Fibroblast of villous mesenchyme (primary cell): ENCODE measurements around the gene NKX1-2. TPM values are rescaled to one million over a fixed set of nuclear protein-coding genes. Genes with fewer than 3 reads are reported as not detected.

Experiments
- DNase-seq: peaks from one replicate; pipeline ENCODE4 v3.0.0-alpha.2; 2010; ENCODE audit warnings: low read depth
- H3K4me3 ChIP-seq: 2 replicates; pipeline ENCODE4 v1.5.1; 2011; ENCODE audit warnings: low read depth, mild to moderate bottlenecking, low read length
- CTCF ChIP-seq: IDR thresholded peaks from 2 replicates; pipeline ENCODE4 v1.5.1; 2012; ENCODE audit warnings: low read depth, mild to moderate bottlenecking, low read length; ENCODE audit not compliant: insufficient read depth
- total RNA-seq: library from RNA; depleted of rRNA; stranded (reverse); fragments of >200 nt; gene quantifications from 2 replicates; pipeline ENCODE4 v1.2.3, GENCODE V29; 2012

The NKX1-2 gene
- total RNA-seq, result not detected in 2 replicates

- TF ChIP-seq CTCF, result no peak
- H3K4me3 ChIP-seq, result no peak within 1 kb of the TSS
- no peak for DNase-seq
Observed at GRCh38 chr10:124450012-124450782, at the start of gene NKX1-2. Gene NKX1-2 (minus strand): TSS chr10:124450035. CDS start chr10:124449943, 92 bp downstream.

GRCh38 chr10:124498056-124498455, 48.2 kb upstream of the NKX1-2 start:
- DNase-seq, result no peak
- no peak overlapping the region for H3K4me3 ChIP-seq
- no peak for TF ChIP-seq CTCF

- no peak for DNase-seq
- no peak for TF ChIP-seq CTCF
- H3K4me3 ChIP-seq, result no peak overlapping the region
Observed at GRCh38 chr10:124497196-124497881, 47.5 kb upstream of the NKX1-2 start.

- DNase-seq, result no peak
- no peak overlapping the region for H3K4me3 ChIP-seq
- TF ChIP-seq CTCF, result no peak
Observed at GRCh38 chr10:124496620-124497019, 46.8 kb upstream of the NKX1-2 start.

- DNase-seq, result no peak
- no peak overlapping the region for H3K4me3 ChIP-seq
- no peak for TF ChIP-seq CTCF
Observed at GRCh38 chr10:124496150-124496549, 46.3 kb upstream of the NKX1-2 start.

GRCh38 chr10:124495725-124496124, 45.9 kb upstream of the NKX1-2 start:
- H3K4me3 ChIP-seq, result no peak overlapping the region
- TF ChIP-seq CTCF, result no peak
- no peak for DNase-seq
